HepG2 (cell line): Measurements from ENCODE around the gene FAM174C. TPM values are rescaled to one million over a fixed set of nuclear protein-coding genes. Genes with fewer than 3 reads are reported as not detected.

ENCODE experiments used
- AGO2 ChIP-seq: fragments of 200-400 bp; formaldehyde crosslinking; optimal IDR thresholded peaks from 2 replicates; pipeline ENCODE3; 2017; ENCODE audit warnings: mild to moderate bottlenecking, low read depth, low read length, moderate library complexity
- FOXO1 ChIP-seq: sonication (generic); formaldehyde crosslinking; IDR thresholded peaks from 2 replicates; pipeline ENCODE4 v1.4.0; 2020; ENCODE audit warnings: missing genetic modification reagents
- GABPB1 ChIP-seq: IDR thresholded peaks from 2 replicates; pipeline ENCODE4 v1.6.1; 2016; ENCODE audit warnings: mild to moderate bottlenecking, missing genetic modification reagents, moderate library complexity, missing compliant biosample characterization
- HMGA1 ChIP-seq: sonication (generic); formaldehyde crosslinking; conservative IDR thresholded peaks from 2 replicates; pipeline ENCODE4 v1.4.0; 2020; ENCODE audit warnings: missing genetic modification reagents
- KLF9 ChIP-seq: IDR thresholded peaks from 2 replicates; pipeline ENCODE4 v1.6.1; 2016; ENCODE audit warnings: low read depth
- MEIS2 ChIP-seq: sonication (generic); formaldehyde crosslinking; IDR thresholded peaks from 2 replicates; pipeline ENCODE4 v1.9.0; 2021; ENCODE audit warnings: mild to moderate bottlenecking, missing genetic modification reagents
- NR0B2 ChIP-seq: sonication (generic); formaldehyde crosslinking; IDR thresholded peaks from 2 replicates; pipeline ENCODE4 v1.4.0; 2020; ENCODE audit warnings: mild to moderate bottlenecking, missing genetic modification reagents
- PAF1 ChIP-seq: IDR thresholded peaks from 2 replicates; pipeline ENCODE4 v1.6.1; 2016; ENCODE audit warnings: missing genetic modification reagents, missing compliant biosample characterization
- PTBP1 ChIP-seq: fragments of 200-400 bp; formaldehyde crosslinking; IDR thresholded peaks from 2 replicates; pipeline ENCODE4 v1.6.1; 2018; ENCODE audit warnings: low read length, low read depth; ENCODE audit not compliant: poor library complexity, severe bottlenecking
- RCOR2 ChIP-seq: IDR thresholded peaks from 2 replicates; pipeline ENCODE4 v1.6.1; 2016; ENCODE audit warnings: missing biosample characterization, missing genetic modification reagents
- SNAPC2 ChIP-seq: sonication (generic); formaldehyde crosslinking; IDR thresholded peaks from 2 replicates; pipeline ENCODE4 v1.8.1; 2022; ENCODE audit warnings: mild to moderate bottlenecking, missing genetic modification reagents
- TBP ChIP-seq: sonication (generic); formaldehyde crosslinking; IDR thresholded peaks from 2 replicates; pipeline ENCODE4 v1.5.0; 2020; ENCODE audit warnings: missing genetic modification reagents
- TEAD3 ChIP-seq: optimal IDR thresholded peaks from 2 replicates; pipeline ENCODE3; 2016; ENCODE audit warnings: borderline replicate concordance
- THYN1 ChIP-seq: sonication (generic); formaldehyde crosslinking; IDR thresholded peaks from 2 replicates; pipeline ENCODE4 v1.8.1; 2023; ENCODE audit warnings: low read depth, mild to moderate bottlenecking, moderate library complexity, missing genetic modification reagents, borderline replicate concordance
- ZBTB1 ChIP-seq: sonication (generic); formaldehyde crosslinking; IDR thresholded peaks from 2 replicates; pipeline ENCODE4 v1.4.0; 2020; ENCODE audit warnings: missing genetic modification reagents, borderline replicate concordance
- ZNF10 ChIP-seq: sonication (generic); formaldehyde crosslinking; IDR thresholded peaks from 2 replicates; pipeline ENCODE4 v1.4.0; 2020; ENCODE audit warnings: mild to moderate bottlenecking, low read depth, missing genetic modification reagents, borderline replicate concordance
- ZNF362 ChIP-seq: sonication (generic); formaldehyde crosslinking; IDR thresholded peaks from 2 replicates; pipeline ENCODE4 v1.4.0; 2020; ENCODE audit warnings: missing genetic modification reagents, mild to moderate bottlenecking, borderline replicate concordance
- ZNF563 ChIP-seq: sonication (generic); formaldehyde crosslinking; IDR thresholded peaks from 2 replicates; pipeline ENCODE4 v1.8.0; 2022; ENCODE audit warnings: mild to moderate bottlenecking, moderate library complexity, missing genetic modification reagents
- ZNF580 ChIP-seq: IDR thresholded peaks from 2 replicates; pipeline ENCODE4 v1.6.1; 2016; ENCODE audit warnings: low read depth, borderline replicate concordance
- ZNF816 ChIP-seq: sonication (generic); formaldehyde crosslinking; IDR thresholded peaks from 2 replicates; pipeline ENCODE4 v1.8.0; 2022; ENCODE audit warnings: missing genetic modification reagents, mild to moderate bottlenecking, borderline replicate concordance
- polyA plus RNA-seq, 8 experiments: library from polyadenylated mRNA; depleted of rRNA in 3 of 8; stranded (reverse) in 7 of 8; unstranded in 1 of 8; fragments of >200 nt; fragmentation: Illumina TruSeq in 4 of 8; extraction: Trizol in 4 of 8; gene quantifications; 2 replicates each; pipeline versions ENCODE4 v1.2.1 to v1.2.3, GENCODE V29; 2011 to 2016; ENCODE audit warnings: low read depth in 4 of 8, missing spikeins in 1 of 8, mixed read lengths in 1 of 8; ENCODE audit not compliant: insufficient read depth in 1 of 8
- total RNA-seq, 5 experiments: library from RNA; depleted of rRNA; stranded (reverse); fragments of >200 nt; fragmentation: Illumina TruSeq; extraction: Trizol; gene quantifications; 2 replicates each; pipeline ENCODE4 v1.2.3, GENCODE V29; 2016; ENCODE audit warnings: low read depth in 1 of 5
- TF ChIP-seq, protein P1 (sequence below): sonication (generic); formaldehyde crosslinking; IDR thresholded peaks from 2 replicates; pipeline ENCODE4 v1.8.0; 2022; ENCODE audit warnings: mild to moderate bottlenecking, missing genetic modification reagents
- TF ChIP-seq, protein P2 (sequence below): sonication (generic); formaldehyde crosslinking; IDR thresholded peaks from 2 replicates; pipeline ENCODE4 v1.5.0; 2020; ENCODE audit warnings: mild to moderate bottlenecking, missing genetic modification reagents
- TF ChIP-seq, protein P3 (sequence below): sonication (generic); formaldehyde crosslinking; IDR thresholded peaks from 2 replicates; pipeline ENCODE4 v1.8.1; 2023; ENCODE audit warnings: mild to moderate bottlenecking, moderate library complexity, missing genetic modification reagents

FAM174C gene
- total and polyA plus RNA-seq, 2 of the 13 experiments (the other 11 are each of a cell fraction or from before 2014, with no cell fraction given), result 19.5 to 31.3 TPM

DNA sequence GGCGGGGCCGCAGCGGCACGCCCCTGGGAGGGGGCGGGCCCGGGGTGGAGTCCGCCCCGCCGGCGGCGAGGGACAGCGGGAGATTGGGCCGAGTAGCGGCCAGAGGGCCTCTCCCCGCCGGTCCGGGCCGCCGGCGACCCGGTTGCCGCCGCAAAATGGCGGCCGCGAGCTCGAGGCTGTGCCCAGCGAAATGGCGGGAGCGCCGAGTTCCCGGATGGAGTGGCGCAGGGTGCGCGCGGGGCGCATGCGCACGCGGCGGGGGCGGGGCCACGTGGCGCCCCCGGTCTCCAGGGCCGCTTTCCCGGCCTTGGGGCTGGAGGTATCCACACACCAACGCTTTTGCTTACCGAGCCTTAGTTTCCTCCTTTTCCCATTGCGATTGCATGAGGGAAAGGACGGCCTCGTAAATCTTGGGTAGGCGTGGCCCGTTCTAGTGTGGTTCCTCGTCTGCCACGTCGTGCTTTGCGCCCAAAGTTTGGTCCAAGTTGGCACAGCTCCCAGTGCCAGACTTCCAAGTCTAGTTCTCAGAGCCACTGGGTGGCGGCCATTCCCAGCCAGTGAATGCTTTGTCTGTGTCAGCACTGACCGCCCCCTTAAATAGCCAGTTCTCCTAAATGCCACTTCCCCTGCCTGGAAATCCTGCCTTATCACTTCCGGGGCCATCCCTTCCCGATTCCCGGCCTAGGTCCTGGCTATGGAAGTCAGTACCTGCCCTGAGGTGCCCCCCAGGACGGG, 5.7 kb upstream of the FAM174C start (continued):
- TF ChIP-seq ZNF362 (0 out of 2 replicates have a peak, but pooled peaks have one; percentile 6), RCOR2 (no peak), PAF1 (0 out of 2 replicates have a peak, but pooled peaks have one; percentile 26), ZNF10 (CRISPR knock-in tag) (no peak), TEAD3 (CRISPR knock-in tag) (no peak), KLF9 (no peak), ZBTB1 (CRISPR knock-in tag) (no peak), GABPB1 (CRISPR knock-in tag) (peak; percentile 65), HMGA1 (CRISPR knock-in tag) (no peak), MEIS2 (CRISPR knock-in tag) (peak; percentile 41; the same call in 1 of the 2 replicates), PTBP1 (no peak), ZNF563 (no peak; the same call in none of the 2 replicates), SNAPC2 (no peak), FOXO1 (CRISPR knock-in tag) (no peak), AGO2 (peak; percentile 99), ZNF816 (CRISPR knock-in tag) (no peak), TBP (CRISPR knock-in tag) (no peak), THYN1 (CRISPR knock-in tag) (no peak), NR0B2 (CRISPR knock-in tag) (peak; percentile 83), ZNF580 (no peak; the same call in 1 of the 2 replicates)
- TF ChIP-seq, protein P1, sequence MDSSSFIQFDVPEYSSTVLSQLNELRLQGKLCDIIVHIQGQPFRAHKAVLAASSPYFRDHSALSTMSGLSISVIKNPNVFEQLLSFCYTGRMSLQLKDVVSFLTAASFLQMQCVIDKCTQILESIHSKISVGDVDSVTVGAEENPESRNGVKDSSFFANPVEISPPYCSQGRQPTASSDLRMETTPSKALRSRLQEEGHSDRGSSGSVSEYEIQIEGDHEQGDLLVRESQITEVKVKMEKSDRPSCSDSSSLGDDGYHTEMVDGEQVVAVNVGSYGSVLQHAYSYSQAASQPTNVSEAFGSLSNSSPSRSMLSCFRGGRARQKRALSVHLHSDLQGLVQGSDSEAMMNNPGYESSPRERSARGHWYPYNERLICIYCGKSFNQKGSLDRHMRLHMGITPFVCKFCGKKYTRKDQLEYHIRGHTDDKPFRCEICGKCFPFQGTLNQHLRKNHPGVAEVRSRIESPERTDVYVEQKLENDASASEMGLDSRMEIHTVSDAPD (CRISPR knock-in tag), result no peak
- TF ChIP-seq, protein P2, sequence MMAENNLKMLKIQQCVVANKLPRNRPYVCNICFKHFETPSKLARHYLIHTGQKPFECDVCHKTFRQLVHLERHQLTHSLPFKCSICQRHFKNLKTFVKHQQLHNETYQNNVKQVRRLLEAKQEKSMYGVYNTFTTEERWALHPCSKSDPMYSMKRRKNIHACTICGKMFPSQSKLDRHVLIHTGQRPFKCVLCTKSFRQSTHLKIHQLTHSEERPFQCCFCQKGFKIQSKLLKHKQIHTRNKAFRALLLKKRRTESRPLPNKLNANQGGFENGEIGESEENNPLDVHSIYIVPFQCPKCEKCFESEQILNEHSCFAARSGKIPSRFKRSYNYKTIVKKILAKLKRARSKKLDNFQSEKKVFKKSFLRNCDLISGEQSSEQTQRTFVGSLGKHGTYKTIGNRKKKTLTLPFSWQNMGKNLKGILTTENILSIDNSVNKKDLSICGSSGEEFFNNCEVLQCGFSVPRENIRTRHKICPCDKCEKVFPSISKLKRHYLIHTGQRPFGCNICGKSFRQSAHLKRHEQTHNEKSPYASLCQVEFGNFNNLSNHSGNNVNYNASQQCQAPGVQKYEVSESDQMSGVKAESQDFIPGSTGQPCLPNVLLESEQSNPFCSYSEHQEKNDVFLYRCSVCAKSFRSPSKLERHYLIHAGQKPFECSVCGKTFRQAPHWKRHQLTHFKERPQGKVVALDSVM (CRISPR knock-in tag), result no peak
- TF ChIP-seq, protein P3, sequence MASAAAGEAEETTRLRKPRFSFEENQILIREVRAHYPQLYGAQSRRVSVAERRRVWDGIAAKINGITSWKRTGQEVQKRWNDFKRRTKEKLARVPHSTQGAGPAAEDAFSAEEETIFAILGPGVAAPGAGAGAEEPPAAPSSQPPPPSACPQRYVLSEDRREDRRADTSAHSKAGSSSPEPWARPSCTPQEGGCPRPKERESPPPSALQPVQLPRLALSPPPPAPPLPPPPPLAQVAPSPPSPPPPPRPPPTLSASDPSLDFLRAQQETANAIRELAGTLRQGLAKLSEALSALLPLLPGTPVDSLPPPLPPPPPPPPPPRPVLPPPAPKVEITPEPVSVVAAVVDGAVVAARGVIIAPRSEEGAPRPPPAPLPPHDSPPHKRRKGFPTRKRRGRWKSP (CRISPR knock-in tag), result 0 out of 2 replicates have a peak, but pooled peaks have one; percentile 38
